ENCODE data around the gene PTBP3. TPM values are rescaled to one million over a fixed set of nuclear protein-coding genes. Genes with fewer than 3 reads are reported as not detected.
"Not testable (repeated sequence)": the region's sequence is repeated elsewhere in the genome, so short reads cannot be mapped to it uniquely, and the experiment has no call there.

PTBP3 gene
- total and polyA plus RNA-seq, 2 of the 13 experiments (the other 11 are each of a cell fraction or from before 2014, with no cell fraction given), result 52.8 to 61.1 TPM

GRCh38 chr9:112283582-112284253, 49.7 kb downstream of the PTBP3 start (continued):
- TF ChIP-seq CBX2 (IDR thresholded peaks at IDR 0.05; ENCODE audit: low read depth, low read length) (no peak), CBX2 (CRISPR knock-in tag; IDR thresholded peaks at IDR 0.05; ENCODE audit: low read depth) (no peak), ZNF772 (CRISPR knock-in tag; IDR thresholded peaks at IDR 0.05) (no peak), ZBTB1 (CRISPR knock-in tag; IDR thresholded peaks at IDR 0.05; ENCODE audit: borderline replicate concordance) (no peak)

DNA sequence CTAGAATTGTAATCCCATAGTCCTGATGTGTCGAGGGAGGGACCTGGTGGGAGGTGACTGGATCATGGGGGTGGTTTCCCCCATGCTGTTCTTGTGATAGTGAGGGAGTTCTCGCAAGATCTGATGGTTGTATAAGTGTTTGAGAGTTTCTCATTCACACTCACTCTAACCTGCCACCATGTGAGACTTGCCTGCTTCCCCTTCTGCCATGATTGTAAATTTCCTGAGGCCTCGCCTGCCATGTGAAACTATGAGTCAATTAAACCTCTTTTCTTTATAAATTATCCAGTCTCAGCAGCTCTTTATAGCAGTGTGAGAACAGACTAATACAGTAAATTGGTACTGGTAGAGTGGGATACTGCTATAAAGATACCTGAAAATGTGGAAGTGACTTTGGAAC, 50.6 kb downstream of the PTBP3 start:
- FAIRE-seq; H2AFZ ChIP-seq (ENCODE audit: low read length); H3K4me2 ChIP-seq (ENCODE audit: low read depth, low read length); ATAC-seq; H3K27me3 ChIP-seq (ENCODE audit: control insufficient read depth in 1 of 2, insufficient read depth in 2 of 2, low read length in 2 of 2); CTCF ChIA-PET (ENCODE audit: low intra/inter-chr PET ratio, low total read pairs); POLR2A ChIA-PET; intact Hi-C loops (cut with micrococcal nuclease; ENCODE audit: unreplicated experiment); DNase-seq (ENCODE audit: low spot score); H3K27ac ChIP-seq (ENCODE audit: extremely low read length, insufficient read depth, low read length); H3K9ac ChIP-seq (ENCODE audit: insufficient read depth, low read depth, low read length); BruUV-seq (replicated peaks); H4K20me1 ChIP-seq (ENCODE audit: insufficient read depth, low read length); in situ Hi-C loops (cut with HindIII; ENCODE audit: extremely low pct_ligation_motif_present, low pct_unique_long_range_greater_than_20kb); H3K4me3 ChIP-seq (replicated peaks in 1 of 3; ENCODE audit: insufficient read depth in 1 of 3, low read depth in 2 of 3, low read length in 3 of 3): not testable (repeated sequence)
- 99% methylated on average over 3 of the region's 3 CpGs for WGBS (ENCODE audit: low lambda C conversion rate)
- peaks cover 3 to 26% of the 10 kb centered on the region in 2 experiments; a peak in 3 of 5 replicates for H3K36me3 ChIP-seq (replicated peaks in 1 of 2; ENCODE audit: control insufficient read depth in 1 of 2, insufficient read depth in 2 of 2, low read length in 2 of 2)
- peaks cover 25% of the 10 kb centered on the region for H3K9me3 ChIP-seq (ENCODE audit: low read length)
- H3K79me2 ChIP-seq (ENCODE audit: insufficient read depth, low read length), result peaks cover 39% of the 10 kb centered on the region
- peaks cover 18% of the 10 kb centered on the region for H3K4me1 ChIP-seq (ENCODE audit: insufficient read depth, low read length)

DNA sequence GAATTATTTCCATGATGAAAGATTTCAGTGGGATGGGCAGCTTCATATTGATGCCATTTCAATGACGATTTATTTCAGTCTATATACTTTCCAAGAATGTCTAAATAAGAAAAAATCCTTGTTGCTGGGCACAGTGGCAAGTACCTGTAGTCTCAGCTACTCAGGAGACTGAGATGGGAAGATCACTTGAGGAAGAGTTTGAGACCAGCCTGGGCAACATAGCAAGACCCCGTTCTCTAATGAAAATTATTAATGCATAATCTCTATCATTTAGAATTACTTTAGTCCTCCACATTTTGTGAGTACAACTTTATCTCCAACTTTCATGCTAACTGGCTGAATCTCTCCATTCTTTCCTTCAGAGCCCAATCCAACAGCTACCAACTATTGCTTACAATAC, 52.5 kb downstream of the PTBP3 start:
- peaks cover 6% of the 10 kb centered on the region; the same call in 1 of the 2 replicates for H4K20me1 ChIP-seq (ENCODE audit: insufficient read depth, low read length)
- no peaks in the 10 kb centered on the region for H3K27me3 ChIP-seq (ENCODE audit: control insufficient read depth in 1 of 2, insufficient read depth in 2 of 2, low read length in 2 of 2)
- ATAC-seq, result no peak
- no peak for TF ChIP-seq TRAFD1 (CRISPR knock-in tag; IDR thresholded peaks at IDR 0.05; ENCODE audit: borderline replicate concordance)
- no peak for TF ChIP-seq MLX (CRISPR knock-in tag; IDR thresholded peaks at IDR 0.05)
- no peak for TF ChIP-seq GATAD2A (CRISPR knock-in tag; IDR thresholded peaks at IDR 0.05)
- TF ChIP-seq THYN1 (CRISPR knock-in tag; IDR thresholded peaks at IDR 0.05; ENCODE audit: borderline replicate concordance, low read depth), result no peak
- TF ChIP-seq ZNF121 (CRISPR knock-in tag; IDR thresholded peaks at IDR 0.05), result peak; percentile 49; the same call in 1 of the 2 replicates
- TF ChIP-seq, protein P1, sequence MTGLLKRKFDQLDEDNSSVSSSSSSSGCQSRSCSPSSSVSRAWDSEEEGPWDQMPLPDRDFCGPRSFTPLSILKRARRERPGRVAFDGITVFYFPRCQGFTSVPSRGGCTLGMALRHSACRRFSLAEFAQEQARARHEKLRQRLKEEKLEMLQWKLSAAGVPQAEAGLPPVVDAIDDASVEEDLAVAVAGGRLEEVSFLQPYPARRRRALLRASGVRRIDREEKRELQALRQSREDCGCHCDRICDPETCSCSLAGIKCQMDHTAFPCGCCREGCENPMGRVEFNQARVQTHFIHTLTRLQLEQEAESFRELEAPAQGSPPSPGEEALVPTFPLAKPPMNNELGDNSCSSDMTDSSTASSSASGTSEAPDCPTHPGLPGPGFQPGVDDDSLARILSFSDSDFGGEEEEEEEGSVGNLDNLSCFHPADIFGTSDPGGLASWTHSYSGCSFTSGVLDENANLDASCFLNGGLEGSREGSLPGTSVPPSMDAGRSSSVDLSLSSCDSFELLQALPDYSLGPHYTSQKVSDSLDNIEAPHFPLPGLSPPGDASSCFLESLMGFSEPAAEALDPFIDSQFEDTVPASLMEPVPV (CRISPR knock-in tag; IDR thresholded peaks at IDR 0.05), result no peak
- TF ChIP-seq ZNF317 (CRISPR knock-in tag; IDR thresholded peaks at IDR 0.05), result no peak
- no peak for TF ChIP-seq ZNF850 (CRISPR knock-in tag; conservative IDR thresholded peaks at IDR 0.05)
- H3K4me1 ChIP-seq (ENCODE audit: insufficient read depth, low read length), result peaks cover 18% of the 10 kb centered on the region
- peaks cover 53% of the 10 kb centered on the region for H3K79me2 ChIP-seq (ENCODE audit: insufficient read depth, low read length)
- H3K27ac ChIP-seq (ENCODE audit: extremely low read length, insufficient read depth, low read length), result no peak overlapping the region
- peaks cover 3 to 17% of the 10 kb centered on the region in 2 experiments; a peak in 3 of 5 replicates for H3K36me3 ChIP-seq (replicated peaks in 1 of 2; ENCODE audit: control insufficient read depth in 1 of 2, insufficient read depth in 2 of 2, low read length in 2 of 2)
- POLR2A ChIA-PET, result no interaction called here
- no peak for FAIRE-seq
- H3K9ac ChIP-seq (ENCODE audit: insufficient read depth, low read depth, low read length), result no peak overlapping the region
- no TSS peak for BruUV-seq (replicated peaks)
- in situ Hi-C loops (cut with HindIII; ENCODE audit: extremely low pct_ligation_motif_present, low pct_unique_long_range_greater_than_20kb), result no loop called here
- no peak overlapping the region for H3K4me2 ChIP-seq (ENCODE audit: low read depth, low read length)
- intact Hi-C loops (cut with micrococcal nuclease; ENCODE audit: unreplicated experiment), result no loop called here
- H3K4me3 ChIP-seq (replicated peaks in 1 of 3; ENCODE audit: insufficient read depth in 1 of 3, low read depth in 2 of 3, low read length in 3 of 3), result no peak overlapping the region
- H2AFZ ChIP-seq (ENCODE audit: low read length), result no peak overlapping the region
- CTCF ChIA-PET (ENCODE audit: low intra/inter-chr PET ratio, low total read pairs), result no interaction called here
- H3K9me3 ChIP-seq (ENCODE audit: low read length), result peaks cover 25% of the 10 kb centered on the region
- WGBS (ENCODE audit: low lambda C conversion rate), result 100% methylated on average over 2 of the region's 2 CpGs
- no peak for DNase-seq (ENCODE audit: low spot score)
